DOHH2 (cell line): ENCODE data around the gene ATR.

Experiments
- H3F3A ChIP-seq: fragments of 200-600 bp; sonication (generic), shearing (Covaris generic); 2 replicates; pipeline ENCODE4 v1.6.0; 2016; ENCODE audit warnings: antibody characterized with exemption, mild to moderate bottlenecking; ENCODE audit not compliant: control insufficient read depth, insufficient read depth
- H3K27ac ChIP-seq: fragments of 200-600 bp; sonication (generic); 2 replicates; pipeline ENCODE4 v1.5.1; 2014; ENCODE audit warnings: low read depth, mild to moderate bottlenecking, low read length, moderate library complexity
- H3K27me3 ChIP-seq: fragments of 200-600 bp; sonication (generic); 2 replicates; pipeline ENCODE4 v1.6.1; 2014; ENCODE audit warnings: mild to moderate bottlenecking, low read length, mixed read lengths; ENCODE audit not compliant: control insufficient read depth
- H3K36me3 ChIP-seq: fragments of 200-600 bp; sonication (generic); 2 replicates; pipeline ENCODE4 v1.6.1; 2014; ENCODE audit warnings: mild to moderate bottlenecking, low read length, moderate library complexity, mixed read lengths; ENCODE audit not compliant: control insufficient read depth
- H3K4me1 ChIP-seq: fragments of 200-600 bp; sonication (generic); 2 replicates; pipeline ENCODE4 v1.6.1; 2014; ENCODE audit warnings: mild to moderate bottlenecking, low read length, mixed read lengths; ENCODE audit not compliant: control insufficient read depth
- H3K4me2 ChIP-seq: fragments of 200-600 bp; sonication (generic); 2 replicates; pipeline ENCODE4 v1.6.0; 2014; ENCODE audit warnings: mild to moderate bottlenecking, low read length, moderate library complexity
- H3K4me3 ChIP-seq: fragments of 200-600 bp; sonication (generic); 2 replicates; pipeline ENCODE4 v1.5.1; 2014; ENCODE audit warnings: mild to moderate bottlenecking, low read length, mixed read lengths
- H3K79me2 ChIP-seq: fragments of 200-600 bp; sonication (generic); 2 replicates; pipeline ENCODE4 v1.6.1; 2014; ENCODE audit warnings: mild to moderate bottlenecking, low read length, mixed read lengths; ENCODE audit not compliant: control insufficient read depth
- H3K9me2 ChIP-seq: fragments of 200-600 bp; sonication (generic); replicated peaks from 2 replicates; pipeline ENCODE4 v1.6.1; 2014; ENCODE audit warnings: mild to moderate bottlenecking, low read length, mixed read lengths; ENCODE audit not compliant: control insufficient read depth
- H3K9me3 ChIP-seq: fragments of 200-600 bp; sonication (generic); 2 replicates; pipeline ENCODE4 v1.6.1; 2014; ENCODE audit warnings: antibody characterized with exemption, low read length, mixed read lengths; ENCODE audit not compliant: control insufficient read depth, insufficient read depth
- H4K20me1 ChIP-seq: fragments of 200-600 bp; sonication (generic); 2 replicates; pipeline ENCODE4 v1.6.0; 2014; ENCODE audit warnings: low read depth, mild to moderate bottlenecking, antibody characterized with exemption, low read length, moderate library complexity; ENCODE audit not compliant: control insufficient read depth, insufficient read depth
- EZH2phosphoT487 ChIP-seq: fragments of 200-600 bp; sonication (generic); IDR thresholded peaks from 2 replicates; pipeline ENCODE4 v1.6.1; 2017; ENCODE audit warnings: borderline replicate concordance, mild to moderate bottlenecking, antibody characterized with exemption, low read length, moderate library complexity, mixed read lengths
- TF ChIP-seq, protein P1 (sequence below): fragments of 200-600 bp; sonication (generic); IDR thresholded peaks from one replicate; pipeline ENCODE4 v1.5.1; 2014; ENCODE audit warnings: antibody characterized with exemption, mild to moderate bottlenecking, low read depth, low read length; ENCODE audit not compliant: poor library complexity, severe bottlenecking

ATR gene

DNA sequence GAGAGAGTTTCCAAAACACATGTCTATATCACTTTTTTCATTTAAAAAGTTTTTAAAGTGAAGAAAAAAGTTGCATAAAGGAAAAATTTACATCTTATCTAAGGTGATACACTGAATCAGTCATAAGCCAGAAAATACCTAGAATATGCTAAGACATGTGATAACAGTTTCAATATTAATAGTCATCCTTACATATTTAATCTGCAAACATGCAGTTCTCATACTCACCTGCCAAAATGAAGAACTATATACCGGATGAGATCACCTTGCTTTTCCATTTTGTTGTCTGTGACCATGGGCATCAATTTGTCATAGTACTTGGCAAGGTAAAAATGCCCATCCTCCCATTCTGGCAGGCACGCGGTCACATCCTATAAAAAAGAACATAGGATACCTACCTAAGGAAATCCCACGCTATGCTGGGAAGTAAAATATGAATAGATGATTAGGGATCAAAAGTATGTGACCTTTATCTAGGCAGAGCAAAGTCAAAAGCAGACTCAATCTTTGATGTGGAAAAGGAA, 93.6 kb downstream of the ATR start:
- H3K4me2 ChIP-seq, result no peak overlapping the region
- H3K36me3 ChIP-seq, result peaks cover 75% of the 10 kb centered on the region
- H3K9me2 ChIP-seq, result no peaks in the 10 kb centered on the region
- H3F3A ChIP-seq, result no peaks in the 10 kb centered on the region
- H3K9me3 ChIP-seq, result peaks cover 13% of the 10 kb centered on the region
- TF ChIP-seq EZH2phosphoT487, result no peak
- TF ChIP-seq, protein P1, sequence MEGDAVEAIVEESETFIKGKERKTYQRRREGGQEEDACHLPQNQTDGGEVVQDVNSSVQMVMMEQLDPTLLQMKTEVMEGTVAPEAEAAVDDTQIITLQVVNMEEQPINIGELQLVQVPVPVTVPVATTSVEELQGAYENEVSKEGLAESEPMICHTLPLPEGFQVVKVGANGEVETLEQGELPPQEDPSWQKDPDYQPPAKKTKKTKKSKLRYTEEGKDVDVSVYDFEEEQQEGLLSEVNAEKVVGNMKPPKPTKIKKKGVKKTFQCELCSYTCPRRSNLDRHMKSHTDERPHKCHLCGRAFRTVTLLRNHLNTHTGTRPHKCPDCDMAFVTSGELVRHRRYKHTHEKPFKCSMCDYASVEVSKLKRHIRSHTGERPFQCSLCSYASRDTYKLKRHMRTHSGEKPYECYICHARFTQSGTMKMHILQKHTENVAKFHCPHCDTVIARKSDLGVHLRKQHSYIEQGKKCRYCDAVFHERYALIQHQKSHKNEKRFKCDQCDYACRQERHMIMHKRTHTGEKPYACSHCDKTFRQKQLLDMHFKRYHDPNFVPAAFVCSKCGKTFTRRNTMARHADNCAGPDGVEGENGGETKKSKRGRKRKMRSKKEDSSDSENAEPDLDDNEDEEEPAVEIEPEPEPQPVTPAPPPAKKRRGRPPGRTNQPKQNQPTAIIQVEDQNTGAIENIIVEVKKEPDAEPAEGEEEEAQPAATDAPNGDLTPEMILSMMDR, result no peak
- no peaks in the 10 kb centered on the region for H3K79me2 ChIP-seq
- H3K4me1 ChIP-seq, result no peaks in the 10 kb centered on the region
- no peak overlapping the region for H3K4me3 ChIP-seq
- H3K27ac ChIP-seq, result no peak overlapping the region
- no peaks in the 10 kb centered on the region for H3K27me3 ChIP-seq
- no peaks in the 10 kb centered on the region for H4K20me1 ChIP-seq

DNA sequence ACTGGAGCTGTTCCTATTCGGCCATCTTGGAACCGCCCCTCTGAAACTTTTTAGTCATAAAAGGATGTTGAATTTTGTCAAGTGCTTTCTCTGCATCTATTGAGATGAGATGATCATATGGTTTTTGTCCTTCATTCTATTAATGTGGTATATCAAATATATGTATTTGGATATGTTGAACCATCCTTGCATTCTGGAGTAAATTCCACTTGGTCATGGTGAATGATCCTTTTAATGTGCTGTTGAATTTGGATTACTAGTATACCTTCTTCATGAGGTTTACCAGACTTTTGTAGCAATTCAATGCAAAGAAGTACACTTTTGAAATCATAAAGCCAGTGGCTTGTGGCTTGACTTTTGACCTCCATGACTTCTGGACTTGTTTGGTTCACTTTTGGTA, 97.3 kb downstream of the ATR start:
- H4K20me1 ChIP-seq, result no peaks in the 10 kb centered on the region
- H3K27ac ChIP-seq, result no peak overlapping the region
- no peaks in the 10 kb centered on the region for H3F3A ChIP-seq
- peaks cover 46% of the 10 kb centered on the region for H3K36me3 ChIP-seq
- H3K4me3 ChIP-seq, result no peak overlapping the region
- no peaks in the 10 kb centered on the region for H3K9me2 ChIP-seq
- H3K79me2 ChIP-seq, result no peaks in the 10 kb centered on the region
- TF ChIP-seq, protein P1, result no peak
- no peak for TF ChIP-seq EZH2phosphoT487
- H3K4me2 ChIP-seq, result no peak overlapping the region
- H3K27me3 ChIP-seq, result no peaks in the 10 kb centered on the region
- H3K4me1 ChIP-seq, result no peaks in the 10 kb centered on the region
- peaks cover 13% of the 10 kb centered on the region for H3K9me3 ChIP-seq

DNA sequence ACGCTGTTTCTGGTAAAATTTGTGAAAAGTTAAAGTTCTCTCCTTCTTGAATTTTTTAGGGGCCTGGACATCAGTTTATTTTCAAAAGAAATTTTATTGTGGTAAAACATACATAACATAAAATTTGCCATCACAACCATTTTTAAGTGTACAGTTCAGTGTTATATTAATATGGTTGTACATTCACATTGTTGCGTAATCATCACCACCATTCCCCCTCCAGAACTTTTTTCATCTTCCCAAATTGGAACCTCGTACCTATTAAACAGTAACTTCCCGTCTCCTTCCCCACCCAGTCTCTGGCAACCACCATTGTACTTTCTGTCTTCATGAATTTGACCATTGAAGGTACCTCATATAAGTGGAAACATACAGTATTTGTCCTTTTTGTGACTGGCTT, 107.7 kb downstream of the ATR start:
- no peaks in the 10 kb centered on the region for H4K20me1 ChIP-seq
- no peaks in the 10 kb centered on the region; the same call in 1 of the 2 replicates for H3F3A ChIP-seq
- H3K4me1 ChIP-seq, result no peaks in the 10 kb centered on the region
- H3K9me3 ChIP-seq, result no peaks in the 10 kb centered on the region
- TF ChIP-seq EZH2phosphoT487, result no peak
- TF ChIP-seq, protein P1, result no peak
- H3K27me3 ChIP-seq, result no peaks in the 10 kb centered on the region
- no peak overlapping the region for H3K4me3 ChIP-seq
- H3K36me3 ChIP-seq, result peaks cover 14% of the 10 kb centered on the region
- no peaks in the 10 kb centered on the region for H3K79me2 ChIP-seq
- no peaks in the 10 kb centered on the region for H3K9me2 ChIP-seq
- no peak overlapping the region for H3K4me2 ChIP-seq
- H3K27ac ChIP-seq, result no peak overlapping the region
